ENCODE results near the gene NPTX1.

- TF ChIP-seq, protein P1, sequence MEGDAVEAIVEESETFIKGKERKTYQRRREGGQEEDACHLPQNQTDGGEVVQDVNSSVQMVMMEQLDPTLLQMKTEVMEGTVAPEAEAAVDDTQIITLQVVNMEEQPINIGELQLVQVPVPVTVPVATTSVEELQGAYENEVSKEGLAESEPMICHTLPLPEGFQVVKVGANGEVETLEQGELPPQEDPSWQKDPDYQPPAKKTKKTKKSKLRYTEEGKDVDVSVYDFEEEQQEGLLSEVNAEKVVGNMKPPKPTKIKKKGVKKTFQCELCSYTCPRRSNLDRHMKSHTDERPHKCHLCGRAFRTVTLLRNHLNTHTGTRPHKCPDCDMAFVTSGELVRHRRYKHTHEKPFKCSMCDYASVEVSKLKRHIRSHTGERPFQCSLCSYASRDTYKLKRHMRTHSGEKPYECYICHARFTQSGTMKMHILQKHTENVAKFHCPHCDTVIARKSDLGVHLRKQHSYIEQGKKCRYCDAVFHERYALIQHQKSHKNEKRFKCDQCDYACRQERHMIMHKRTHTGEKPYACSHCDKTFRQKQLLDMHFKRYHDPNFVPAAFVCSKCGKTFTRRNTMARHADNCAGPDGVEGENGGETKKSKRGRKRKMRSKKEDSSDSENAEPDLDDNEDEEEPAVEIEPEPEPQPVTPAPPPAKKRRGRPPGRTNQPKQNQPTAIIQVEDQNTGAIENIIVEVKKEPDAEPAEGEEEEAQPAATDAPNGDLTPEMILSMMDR (conservative IDR thresholded peaks at IDR 0.05 in 1 of 2, IDR thresholded peaks at IDR 0.05 in 1 of 2; ENCODE audit: extremely low read depth in 1 of 2, insufficient read depth in 1 of 2, low read depth in 1 of 2, low read length in 2 of 2) = no peak
- TF ChIP-seq EZH2 (IDR thresholded peaks at IDR 0.05; ENCODE audit: borderline replicate concordance, low read length) = no peak
Observed at GRCh38 chr17:80422981-80423380, 53.4 kb downstream of the NPTX1 start.

All from mammary epithelial cell (primary cell).